Measurements from ENCODE around the gene SLC24A4.

DNA sequence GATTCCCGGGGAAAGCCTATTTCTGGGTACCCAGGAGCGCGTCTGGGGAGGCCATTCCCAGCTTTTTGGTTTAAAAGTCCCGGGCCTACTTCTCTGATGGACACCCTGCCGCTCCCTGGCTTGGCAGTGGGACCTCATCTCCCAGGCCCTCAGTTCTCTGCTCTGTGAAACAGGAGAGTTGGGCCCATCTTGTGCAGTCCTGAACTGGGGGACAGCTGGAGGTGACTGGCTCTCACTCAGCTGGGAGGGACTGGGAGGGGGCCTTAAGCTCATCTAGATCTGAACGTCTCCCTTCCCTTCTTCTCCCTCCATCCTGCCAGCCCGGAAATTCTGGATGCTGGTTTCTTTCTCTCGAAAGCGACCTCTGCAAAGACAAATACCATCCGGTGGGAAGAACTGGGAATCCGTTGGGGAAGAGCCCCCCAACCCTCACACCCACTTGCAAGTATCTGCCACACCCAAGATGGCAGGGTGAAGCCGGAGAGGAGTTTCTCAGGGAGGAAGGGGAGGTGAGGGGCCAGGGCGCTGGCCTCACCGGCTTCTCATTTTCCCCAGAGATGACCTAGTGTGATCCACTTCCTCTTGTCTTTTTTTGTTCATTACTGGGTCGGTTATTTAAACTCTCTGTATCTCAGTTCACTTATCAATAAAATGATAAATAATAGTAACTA is 192.0 kb downstream of the SLC24A4 start:
- TF ChIP-seq, protein P1, sequence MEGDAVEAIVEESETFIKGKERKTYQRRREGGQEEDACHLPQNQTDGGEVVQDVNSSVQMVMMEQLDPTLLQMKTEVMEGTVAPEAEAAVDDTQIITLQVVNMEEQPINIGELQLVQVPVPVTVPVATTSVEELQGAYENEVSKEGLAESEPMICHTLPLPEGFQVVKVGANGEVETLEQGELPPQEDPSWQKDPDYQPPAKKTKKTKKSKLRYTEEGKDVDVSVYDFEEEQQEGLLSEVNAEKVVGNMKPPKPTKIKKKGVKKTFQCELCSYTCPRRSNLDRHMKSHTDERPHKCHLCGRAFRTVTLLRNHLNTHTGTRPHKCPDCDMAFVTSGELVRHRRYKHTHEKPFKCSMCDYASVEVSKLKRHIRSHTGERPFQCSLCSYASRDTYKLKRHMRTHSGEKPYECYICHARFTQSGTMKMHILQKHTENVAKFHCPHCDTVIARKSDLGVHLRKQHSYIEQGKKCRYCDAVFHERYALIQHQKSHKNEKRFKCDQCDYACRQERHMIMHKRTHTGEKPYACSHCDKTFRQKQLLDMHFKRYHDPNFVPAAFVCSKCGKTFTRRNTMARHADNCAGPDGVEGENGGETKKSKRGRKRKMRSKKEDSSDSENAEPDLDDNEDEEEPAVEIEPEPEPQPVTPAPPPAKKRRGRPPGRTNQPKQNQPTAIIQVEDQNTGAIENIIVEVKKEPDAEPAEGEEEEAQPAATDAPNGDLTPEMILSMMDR (optimal IDR thresholded peaks at IDR 0.05 in 1 of 3, IDR thresholded peaks at IDR 0.05 in 1 of 3, conservative IDR thresholded peaks at IDR 0.05 in 1 of 3; ENCODE audit: extremely low read depth in 1 of 3, insufficient read depth in 2 of 3, low read length in 3 of 3): no peak
- no peak for TF ChIP-seq EZH2 (IDR thresholded peaks at IDR 0.05; ENCODE audit: low read length)
